Astrocyte (in vitro differentiated cells and primary cell): ENCODE data around the gene FGL2. TPM values are rescaled to one million over a fixed set of nuclear protein-coding genes. Genes with fewer than 3 reads are reported as not detected.
"Not testable (repeated sequence)": the region's sequence is repeated elsewhere in the genome, so short reads cannot be mapped to it uniquely, and the experiment has no call there.

ENCODE experiments used
- DNase-seq: peaks from one replicate; pipeline ENCODE4 v3.0.0-alpha.2; 2010; ENCODE audit warnings: low read depth
- FAIRE-seq: peaks from 2 replicates; lab custom pipeline; 2011; peaks lifted over from hg19 to GRCh38; lab: Jason Lieb, UNC
- H2AFZ ChIP-seq: 2 replicates; pipeline ENCODE4 v1.6.0; 2012; ENCODE audit warnings: low read depth, low read length, inconsistent platforms
- H3K27ac ChIP-seq: 2 replicates; pipeline ENCODE4 v1.5.1; 2011; ENCODE audit warnings: low read depth, low read length, inconsistent platforms
- H3K27me3 ChIP-seq: 2 replicates; pipeline ENCODE4 v1.6.0; 2011; ENCODE audit warnings: low read length, inconsistent platforms; ENCODE audit not compliant: insufficient read depth
- H3K36me3 ChIP-seq: 2 replicates; pipeline ENCODE4 v1.5.1; 2011; ENCODE audit warnings: low read length, inconsistent platforms; ENCODE audit not compliant: insufficient read depth
- H3K4me1 ChIP-seq: 2 replicates; pipeline ENCODE4 v1.5.1; 2011; ENCODE audit warnings: low read length, inconsistent platforms; ENCODE audit not compliant: insufficient read depth
- H3K4me2 ChIP-seq: 2 replicates; pipeline ENCODE4 v1.6.0; 2012; ENCODE audit warnings: low read length, inconsistent platforms
- H3K4me3 ChIP-seq: 2 replicates; pipeline ENCODE4 v1.5.1; 2011; ENCODE audit warnings: low read depth, mild to moderate bottlenecking, low read length, inconsistent platforms; ENCODE audit not compliant: insufficient read depth
- H3K79me2 ChIP-seq: 2 replicates; pipeline ENCODE4 v1.6.0; 2012; ENCODE audit warnings: mild to moderate bottlenecking, low read length, inconsistent platforms; ENCODE audit not compliant: insufficient read depth
- H3K9ac ChIP-seq: 2 replicates; pipeline ENCODE4 v1.6.0; 2012; ENCODE audit warnings: mild to moderate bottlenecking, low read length, inconsistent platforms
- H3K9me3 ChIP-seq: 2 replicates; pipeline ENCODE4 v1.5.1; 2012; ENCODE audit warnings: low read depth, mild to moderate bottlenecking, low read length, inconsistent platforms; ENCODE audit not compliant: insufficient read depth
- H4K20me1 ChIP-seq: 2 replicates; pipeline ENCODE4 v1.6.0; 2012; ENCODE audit warnings: low read length, inconsistent platforms; ENCODE audit not compliant: insufficient read depth
- H3K27ac Mint-ChIP-seq: one replicate; pipeline ENCODE4 v1.8.0; 2021; ENCODE audit warnings: mild to moderate bottlenecking, mixed read lengths; ENCODE audit not compliant: unreplicated experiment
- H3K27me3 Mint-ChIP-seq: one replicate; pipeline ENCODE4 v1.8.0; 2021; ENCODE audit warnings: low read depth, mixed read lengths; ENCODE audit not compliant: unreplicated experiment
- H3K36me3 Mint-ChIP-seq: one replicate; pipeline ENCODE4 v1.8.0; 2021; ENCODE audit warnings: low read depth, mixed read lengths; ENCODE audit not compliant: unreplicated experiment
- H3K4me1 Mint-ChIP-seq: one replicate; pipeline ENCODE4 v1.8.0; 2021; ENCODE audit warnings: low read depth, mixed read lengths; ENCODE audit not compliant: unreplicated experiment
- H3K4me3 Mint-ChIP-seq: one replicate; pipeline ENCODE4 v1.8.0; 2021; ENCODE audit warnings: mild to moderate bottlenecking, moderate library complexity, mixed read lengths; ENCODE audit not compliant: unreplicated experiment
- H3K9me3 Mint-ChIP-seq: one replicate; pipeline ENCODE4 v1.8.0; 2021; ENCODE audit warnings: mild to moderate bottlenecking, mixed read lengths; ENCODE audit not compliant: unreplicated experiment
- EZH2 ChIP-seq: IDR thresholded peaks from 2 replicates; pipeline ENCODE4 v1.6.1; 2012; ENCODE audit warnings: mild to moderate bottlenecking, low read length, inconsistent platforms; ENCODE audit not compliant: insufficient read depth
- total RNA-seq: library from RNA; stranded (reverse); gene quantifications from 2 replicates; pipeline ENCODE4 v1.2.1, GENCODE V29; 2021
- TF ChIP-seq, protein P1 (sequence below): IDR thresholded peaks from 2 replicates; pipeline ENCODE4 v1.5.1; 2011; ENCODE audit warnings: low read depth, mild to moderate bottlenecking, inconsistent platforms, low read length, moderate library complexity; ENCODE audit not compliant: insufficient read depth

Gene FGL2
- total RNA-seq, 1 donor from 2014 or later: not detected

DNA sequence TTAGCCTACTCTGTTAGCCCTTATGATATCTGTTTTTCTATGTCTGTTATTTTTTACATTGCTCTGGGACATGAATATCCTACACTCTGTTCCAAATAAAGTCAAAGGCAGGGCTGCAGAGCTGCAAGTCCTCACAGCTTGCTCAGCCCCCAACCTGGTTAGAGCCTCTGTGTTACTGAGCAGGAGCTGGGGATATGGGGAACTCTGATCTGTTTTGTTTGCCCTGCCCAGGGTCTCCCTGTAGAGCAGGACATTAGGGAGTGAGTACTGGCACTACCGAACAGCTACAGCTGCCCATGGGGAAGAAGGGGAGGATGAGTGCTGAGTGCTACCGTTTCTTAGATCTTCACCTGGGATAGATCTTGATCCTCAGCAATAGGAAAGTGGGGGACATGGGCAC is 32.8 kb upstream of the FGL2 start:
- no peak for FAIRE-seq
- no peak overlapping the region for H3K27ac Mint-ChIP-seq
- no peaks in the 10 kb centered on the region for H3K27me3 ChIP-seq

DNA sequence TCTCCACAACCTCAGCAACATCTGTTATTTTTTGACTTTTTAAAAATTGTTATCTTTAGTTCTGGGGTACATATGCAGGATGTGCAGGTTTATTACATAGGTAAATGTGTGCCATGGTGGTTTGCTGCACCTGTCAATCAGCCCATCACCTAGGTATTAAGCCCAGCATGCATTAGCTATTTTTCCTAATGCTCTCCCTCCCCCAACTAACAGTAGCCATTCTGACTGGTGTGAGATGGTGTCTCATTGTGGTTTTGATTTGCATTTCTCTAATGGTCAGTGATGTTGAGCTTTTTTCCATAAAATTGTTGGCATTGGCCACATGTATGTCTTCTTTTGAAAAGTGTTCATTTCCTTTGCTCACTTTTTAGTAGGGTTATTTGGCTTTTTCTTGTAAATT is 29.2 kb upstream of the FGL2 start:
- not testable (repeated sequence) for H3K4me1 Mint-ChIP-seq, H3K27ac Mint-ChIP-seq, DNase-seq

More for the DNA sequence above, 32.8 kb upstream of the FGL2 start:
- no peak overlapping the region for H3K4me2 ChIP-seq
- no peak overlapping the region for H3K27ac ChIP-seq
- Mint-ChIP-seq H3K9me3 (peaks cover 4% of the 10 kb centered on the region), H3K27me3 (no peaks in the 10 kb centered on the region), H3K4me3 (no peak overlapping the region), H3K36me3 (no peaks in the 10 kb centered on the region), H3K4me1 (peaks cover 7% of the 10 kb centered on the region)
- TF ChIP-seq EZH2: no peak
- TF ChIP-seq, protein P1, sequence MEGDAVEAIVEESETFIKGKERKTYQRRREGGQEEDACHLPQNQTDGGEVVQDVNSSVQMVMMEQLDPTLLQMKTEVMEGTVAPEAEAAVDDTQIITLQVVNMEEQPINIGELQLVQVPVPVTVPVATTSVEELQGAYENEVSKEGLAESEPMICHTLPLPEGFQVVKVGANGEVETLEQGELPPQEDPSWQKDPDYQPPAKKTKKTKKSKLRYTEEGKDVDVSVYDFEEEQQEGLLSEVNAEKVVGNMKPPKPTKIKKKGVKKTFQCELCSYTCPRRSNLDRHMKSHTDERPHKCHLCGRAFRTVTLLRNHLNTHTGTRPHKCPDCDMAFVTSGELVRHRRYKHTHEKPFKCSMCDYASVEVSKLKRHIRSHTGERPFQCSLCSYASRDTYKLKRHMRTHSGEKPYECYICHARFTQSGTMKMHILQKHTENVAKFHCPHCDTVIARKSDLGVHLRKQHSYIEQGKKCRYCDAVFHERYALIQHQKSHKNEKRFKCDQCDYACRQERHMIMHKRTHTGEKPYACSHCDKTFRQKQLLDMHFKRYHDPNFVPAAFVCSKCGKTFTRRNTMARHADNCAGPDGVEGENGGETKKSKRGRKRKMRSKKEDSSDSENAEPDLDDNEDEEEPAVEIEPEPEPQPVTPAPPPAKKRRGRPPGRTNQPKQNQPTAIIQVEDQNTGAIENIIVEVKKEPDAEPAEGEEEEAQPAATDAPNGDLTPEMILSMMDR: no peak
- no peak for DNase-seq
- no peaks in the 10 kb centered on the region for H3K36me3 ChIP-seq
- H3K9me3 ChIP-seq: no peaks in the 10 kb centered on the region
- no peak overlapping the region for H3K9ac ChIP-seq
- H3K4me1 ChIP-seq: no peaks in the 10 kb centered on the region
- H2AFZ ChIP-seq: no peak overlapping the region
- no peaks in the 10 kb centered on the region for H3K79me2 ChIP-seq
- no peaks in the 10 kb centered on the region for H4K20me1 ChIP-seq
- no peak overlapping the region for H3K4me3 ChIP-seq

DNA sequence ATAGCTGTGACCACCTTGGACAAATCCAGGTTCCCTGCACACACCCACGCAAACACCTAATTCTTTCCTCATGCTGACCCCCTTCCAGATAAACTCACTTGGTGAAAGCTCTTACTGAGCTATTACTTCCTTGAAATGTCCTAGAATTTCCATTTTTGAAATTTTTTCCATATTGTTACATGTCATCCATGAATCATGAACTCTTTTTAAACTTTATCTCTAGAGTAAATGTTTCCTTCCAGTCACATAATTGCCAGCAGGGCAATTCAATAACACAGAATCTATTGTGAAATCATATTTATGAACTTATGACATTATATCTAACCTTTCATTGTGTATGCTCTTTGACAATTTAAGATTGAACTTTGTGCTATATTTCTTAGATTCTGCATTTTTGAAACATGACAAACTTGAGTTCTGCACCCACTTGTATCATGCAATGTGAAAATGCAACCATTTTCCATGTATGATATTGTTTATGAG is 26.8 kb upstream of the FGL2 start:
- H4K20me1 ChIP-seq: no peaks in the 10 kb centered on the region
- FAIRE-seq (no peak), DNase-seq (no peak)
- no peaks in the 10 kb centered on the region for H3K27me3 ChIP-seq
- Mint-ChIP-seq H3K4me3 (no peak overlapping the region), H3K9me3 (peaks cover 4% of the 10 kb centered on the region), H3K27me3 (no peaks in the 10 kb centered on the region), H3K27ac (no peak overlapping the region), H3K4me1 (peaks cover 5% of the 10 kb centered on the region), H3K36me3 (no peaks in the 10 kb centered on the region)
- no peak overlapping the region for H3K4me3 ChIP-seq
- H3K4me2 ChIP-seq: no peak overlapping the region
- no peaks in the 10 kb centered on the region for H3K36me3 ChIP-seq
- H3K9ac ChIP-seq: no peak overlapping the region
- no peaks in the 10 kb centered on the region for H3K9me3 ChIP-seq
- no peaks in the 10 kb centered on the region for H3K79me2 ChIP-seq
- no peaks in the 10 kb centered on the region for H3K4me1 ChIP-seq
- H3K27ac ChIP-seq: no peak overlapping the region
- no peak overlapping the region for H2AFZ ChIP-seq
- TF ChIP-seq EZH2: no peak
- TF ChIP-seq, protein P1: no peak

More for the DNA sequence above, 29.2 kb upstream of the FGL2 start:
- not testable (repeated sequence) for H3K36me3 Mint-ChIP-seq, H3K9me3 ChIP-seq, H3K79me2 ChIP-seq, H3K4me1 ChIP-seq, H3K36me3 ChIP-seq, H2AFZ ChIP-seq, H3K4me2 ChIP-seq, H3K9ac ChIP-seq, H4K20me1 ChIP-seq, H3K27me3 Mint-ChIP-seq, H3K4me3 Mint-ChIP-seq, FAIRE-seq, H3K4me3 ChIP-seq, H3K9me3 Mint-ChIP-seq, H3K27me3 ChIP-seq, H3K27ac ChIP-seq
